K562 (cell line): ENCODE results near the gene ZACN. TPM values are rescaled to one million over a fixed set of nuclear protein-coding genes. Genes with fewer than 3 reads are reported as not detected.
"Not testable (repeated sequence)": the region's sequence is repeated elsewhere in the genome, so short reads cannot be mapped to it uniquely, and the experiment has no call there.

Source experiments
- ATAC-seq: fragments of 200-7000 bp; cut with Tn5 transposase; 3 replicates; pipeline ENCODE4 v1.9.1; 2020; ENCODE audit warnings: moderate library complexity
- BruUV-seq: library from RNA; stranded (reverse); fragments of 400-500 nt; replicated peaks from 2 replicates; lab custom pipeline; 2021; lab: Mats Ljungman, UMichigan
- CTCF ChIA-PET: fragments of 300-600 bp; formaldehyde crosslinking; extraction: SDS; loops from one replicate; lab custom pipeline; 2021; ENCODE audit warnings: low intra/inter-chr PET ratio; lab: Yijun Ruan, JAX
- POLR2A ChIA-PET: fragments of 300-600, 350-650 bp; sonication (Branson Sonifier 250); formaldehyde crosslinking; extraction: SDS; loops from one replicate; lab custom pipeline; 2021; ENCODE audit warnings: antibody characterized with exemption, inconsistent platforms; lab: Yijun Ruan, JAX
- DNase-seq, 4 experiments: peaks; one replicate each; pipeline versions ENCODE4 v3.0.0 to v3.0.0-alpha.2; 2011 to 2018; ENCODE audit warnings: low spot score in 3 of 4, mixed read lengths in 3 of 4; ENCODE audit errors: extremely low read depth in 1 of 4
- FAIRE-seq: peaks from 2 replicates; lab custom pipeline; 2011; peaks lifted over from hg19 to GRCh38; lab: Jason Lieb, UNC
- H2AFZ ChIP-seq: 2 replicates; pipeline ENCODE4 v1.6.0; 2011; ENCODE audit warnings: low read depth, low read length, control low read depth, inconsistent platforms
- H3K27ac ChIP-seq: fragments of 200-600 bp; 3 replicates; pipeline ENCODE4 v1.8.0; 2011; ENCODE audit warnings: low read depth, mild to moderate bottlenecking, control low read depth, inconsistent platforms, low read length, moderate library complexity, mixed read lengths; ENCODE audit errors: extremely low read depth
- H3K27me3 ChIP-seq, 2 experiments: fragments of 300-600 bp in 1 of 2; 2 replicates in 1 of 2; 3 replicates in 1 of 2; pipeline versions ENCODE4 v1.6.0 to v1.8.0; 2011; ENCODE audit warnings: inconsistent platforms in 2 of 2, low read length in 2 of 2, mild to moderate bottlenecking in 1 of 2, mixed read lengths in 1 of 2, moderate library complexity in 1 of 2; ENCODE audit not compliant: control insufficient read depth in 2 of 2, insufficient read depth in 2 of 2
- H3K36me3 ChIP-seq: fragments of 300-600 bp; 3 replicates; pipeline ENCODE4 v1.8.0; 2011; ENCODE audit warnings: mild to moderate bottlenecking, low read length, inconsistent platforms; ENCODE audit not compliant: control insufficient read depth, insufficient read depth
- H3K4me1 ChIP-seq, 2 experiments: fragments of 200-600 bp in 1 of 2; replicated peaks in 1 of 2; 2 replicates in 1 of 2; 3 replicates in 1 of 2; pipeline versions ENCODE4 v1.5.1 to v1.8.0; 2011; ENCODE audit warnings: inconsistent platforms in 2 of 2, low read length in 2 of 2, mild to moderate bottlenecking in 1 of 2, mixed read lengths in 1 of 2, moderate library complexity in 1 of 2; ENCODE audit not compliant: control insufficient read depth in 2 of 2, insufficient read depth in 2 of 2
- H3K4me2 ChIP-seq: 2 replicates; pipeline ENCODE4 v1.6.1; 2011; ENCODE audit warnings: low read length, control low read depth, inconsistent platforms, mixed read lengths; ENCODE audit not compliant: insufficient read depth
- H3K4me3 ChIP-seq: fragments of 200-600 bp; sonication (generic), shearing (Covaris generic); 2 replicates; pipeline ENCODE4 v1.5.1; 2016; ENCODE audit warnings: control low read depth, inconsistent platforms
- H3K79me2 ChIP-seq: fragments of 200-600 bp; 3 replicates; pipeline ENCODE4 v1.8.0; 2011; ENCODE audit warnings: low read length, inconsistent platforms; ENCODE audit not compliant: control insufficient read depth, insufficient read depth
- H3K9ac ChIP-seq, 2 experiments: 2 replicates each; pipeline versions ENCODE4 v1.6.0 to v1.6.1; 2011; ENCODE audit warnings: low read depth in 2 of 2, low read length in 2 of 2, control low read depth in 1 of 2, inconsistent platforms in 1 of 2, mild to moderate bottlenecking in 1 of 2, mixed read lengths in 1 of 2; ENCODE audit not compliant: insufficient read depth in 1 of 2
- H3K9me1 ChIP-seq: one replicate; pipeline ENCODE4 v1.6.0; 2011; ENCODE audit warnings: inconsistent platforms, mild to moderate bottlenecking, low read length, moderate library complexity; ENCODE audit not compliant: control insufficient read depth, insufficient read depth
- H3K9me3 ChIP-seq: replicated peaks from 2 replicates; pipeline ENCODE4 v1.5.1; 2011; ENCODE audit warnings: low read depth, low read length, inconsistent platforms; ENCODE audit not compliant: control insufficient read depth, insufficient read depth
- H4K20me1 ChIP-seq: replicated peaks from 2 replicates; pipeline ENCODE4 v1.6.1; 2011; ENCODE audit warnings: low read length, inconsistent platforms, mixed read lengths; ENCODE audit not compliant: control insufficient read depth, insufficient read depth
- CBFB ChIP-seq: sonication (generic); formaldehyde crosslinking; IDR thresholded peaks from 2 replicates; pipeline ENCODE4 v1.4.0; 2020; ENCODE audit warnings: mild to moderate bottlenecking, missing genetic modification reagents
- CEBPB ChIP-seq: fragments of 450-650 bp; IDR thresholded peaks from 2 replicates; pipeline ENCODE4 v1.6.1; 2016; ENCODE audit warnings: missing genetic modification characterization, missing compliant biosample characterization
- HMGN3 ChIP-seq: IDR thresholded peaks from 2 replicates; pipeline ENCODE4 v1.6.1; 2011; ENCODE audit warnings: borderline replicate concordance, low read depth, mild to moderate bottlenecking, mixed read lengths, low read length; ENCODE audit not compliant: insufficient read length; ENCODE audit errors: extremely low read depth
- POLR2A ChIP-seq: fragments of 450-650 bp; conservative IDR thresholded peaks from 2 replicates; pipeline ENCODE4 v1.6.1; 2016
- SPI1 ChIP-seq: IDR thresholded peaks from 2 replicates; pipeline ENCODE4 v1.6.1; 2011; ENCODE audit warnings: low read depth, low read length, control low read depth, borderline replicate concordance
- WGBS: fragments of 100-300 bp; shearing (Covaris generic); methylation state at CpG from one replicate; pipeline ENCODE4 v1.1.6; 2016; ENCODE audit warnings: low coverage, mixed read lengths; ENCODE audit not compliant: insufficient coverage; ENCODE audit errors: missing lambda C conversion rate; 5-methylcytosine and 5-hydroxymethylcytosine counted together
- in situ Hi-C: fragments of 300-500 bp; cut with MboI; formaldehyde crosslinking; loops from 4 replicates; pipeline ENCODE4 v1.15.0; 2018; ENCODE audit warnings: inconsistent platforms, mixed read lengths
- intact Hi-C: fragments of 100-400 bp; cut with micrococcal nuclease; formaldehyde crosslinking; loops from 2 replicates; pipeline ENCODE4 v1.14.2; 2022
- polyA plus RNA-seq, 8 experiments: library from polyadenylated mRNA; depleted of rRNA in 4 of 8; stranded (reverse) in 5 of 8; unstranded in 3 of 8; fragments of >200 nt; fragmentation: Nextera tagmentation in 2 of 8; fragmentation: Illumina TruSeq in 1 of 8; extraction: Ambion mirVana in 2 of 8; extraction: Trizol in 1 of 8; gene quantifications; 2 replicates each; pipeline versions ENCODE4 v1.2.1 to v1.2.3, GENCODE V29; 2011 to 2014; ENCODE audit warnings: inconsistent platforms in 1 of 8, missing spikeins in 1 of 8
- total RNA-seq, 7 experiments: library from RNA; depleted of rRNA in 6 of 7; stranded (reverse); fragments of >200 nt in 6 of 7; fragmentation: Illumina TruSeq in 2 of 7; extraction: Trizol in 2 of 7; gene quantifications; 2 replicates each; pipeline versions ENCODE4 v1.2.1 to v1.2.3, GENCODE V29; 2011 to 2021; ENCODE audit warnings: low replicate concordance in 1 of 7

The ZACN gene
- total and polyA plus RNA-seq, 9 of the 15 experiments (the other 6 are each of a cell fraction or from before 2014, with no cell fraction given), result 0.07 TPM; not detected in 8

- DNase-seq, H4K20me1 ChIP-seq, H3K9me1 ChIP-seq, intact Hi-C loops, in situ Hi-C loops, CTCF ChIA-PET, H3K9me3 ChIP-seq, H3K9ac ChIP-seq, H2AFZ ChIP-seq, H3K36me3 ChIP-seq, H3K4me3 ChIP-seq, H3K79me2 ChIP-seq, H3K4me2 ChIP-seq, BruUV-seq, ATAC-seq, H3K27ac ChIP-seq: not testable (repeated sequence)
- POLR2A ChIA-PET, result interaction anchor here (0.8 to 1.5 kb wide), 3 partner anchors 8 to 22 kb away, joined by 3 to 4 read pairs (median 4); no protein-coding TSS in a partner anchor
- TF ChIP-seq CEBPB (tag), result peak; percentile 53; the same call in 1 of the 2 replicates
- Histone ChIP-seq H3K4me1 (peaks cover 0 to 62% of the 10 kb centered on the region in 2 experiments; a peak in 2 of 5 replicates), H3K27me3 (peaks cover 18 to 44% of the 10 kb centered on the region in 2 experiments; a peak in 4 of 5 replicates)
- peak; percentile 11 for FAIRE-seq
- 12% methylated on average over 5 of the region's 5 CpGs for WGBS
These were observed 612 bp upstream of the ZACN start for GRCh38 chr17:76078370-76078769.

- no peak; the same call in 2 of the 3 replicates for ATAC-seq
- POLR2A ChIA-PET, result interaction anchor here (0.7 to 1.1 kb wide), 3 partner anchors 8 to 23 kb away, joined by 3 to 6 read pairs (median 4); partner anchors contain the start of gene SRP68
- H3K4me1 ChIP-seq, result peaks cover 0 to 57% of the 10 kb centered on the region in 2 experiments; a peak in 2 of 5 replicates
- no peak overlapping the region for H3K4me3 ChIP-seq
- no peaks in the 10 kb centered on the region for H3K9me3 ChIP-seq
- H3K9ac ChIP-seq, result peak overlapping the region in 1 of 2 experiments; percentile 66; a peak in 2 of 4 replicates
- BruUV-seq, result no TSS peak
- H3K9me1 ChIP-seq, result peaks cover 4% of the 10 kb centered on the region
- no peaks in the 10 kb centered on the region for H3K79me2 ChIP-seq
- peaks cover 18 to 44% of the 10 kb centered on the region in 2 experiments; a peak in 4 of 5 replicates for H3K27me3 ChIP-seq
- no peak for FAIRE-seq
- no peak overlapping the region for H2AFZ ChIP-seq
- H3K4me2 ChIP-seq, result no peak overlapping the region
- DNase-seq, result no peak
- CTCF ChIA-PET, result interaction anchor here (0.6 kb wide), 1 partner anchor 1112 kb away, joined by 3 read pairs; no protein-coding TSS in a partner anchor
- TF ChIP-seq CBFB, result 0 out of 2 replicates have a peak, but pooled peaks have one; percentile 33
- TF ChIP-seq POLR2A, result peak; percentile 56; the same call in 1 of the 2 replicates
- TF ChIP-seq HMGN3, result peak; percentile 31
- TF ChIP-seq SPI1, result no peak
- peaks cover 18% of the 10 kb centered on the region; the same call in 2 of the 3 replicates for H3K36me3 ChIP-seq
- WGBS, result 18% methylated on average over 9 of the region's 9 CpGs
- in situ Hi-C loops (no loop called here), intact Hi-C loops (no loop called here)
- peaks cover 9% of the 10 kb centered on the region; the same call in 1 of the 2 replicates for H4K20me1 ChIP-seq
- no peak overlapping the region for H3K27ac ChIP-seq
These were observed 563 bp downstream of the ZACN start for GRCh38 chr17:76079535-76079955.
